HG03520 (cell line): Measurements from ENCODE around the gene CEP68.
"Not testable (repeated sequence)": the region's sequence is repeated elsewhere in the genome, so short reads cannot be mapped to it uniquely, and the experiment has no call there.

Experiments
- ATAC-seq: cut with Tn5 transposase; IDR thresholded peaks from one replicate; pipeline ENCODE4 v1.9.1; 2021; ENCODE audit warnings: mild to moderate bottlenecking, moderate library complexity; ENCODE audit not compliant: unreplicated experiment

CEP68 gene

DNA sequence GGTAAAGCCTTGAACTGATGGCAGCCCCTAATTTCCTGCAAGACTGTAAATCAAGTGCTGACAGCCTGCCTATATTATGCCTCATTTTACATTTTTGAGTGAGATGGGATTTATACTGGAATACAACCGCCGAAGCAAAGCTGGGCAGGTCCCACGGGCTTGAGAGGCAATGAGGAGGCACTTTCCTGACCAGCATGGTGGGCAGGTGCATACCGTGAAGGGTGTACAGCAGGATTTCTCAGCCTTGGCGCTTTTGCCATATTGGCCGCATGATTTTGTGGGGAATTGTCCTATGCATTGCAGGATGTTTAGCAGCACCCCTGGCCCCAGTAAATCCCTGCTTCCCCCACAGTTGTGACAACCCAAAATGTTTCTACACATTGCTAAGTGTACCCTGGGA, 22.8 kb downstream of the CEP68 start:
- ATAC-seq = no peak

DNA sequence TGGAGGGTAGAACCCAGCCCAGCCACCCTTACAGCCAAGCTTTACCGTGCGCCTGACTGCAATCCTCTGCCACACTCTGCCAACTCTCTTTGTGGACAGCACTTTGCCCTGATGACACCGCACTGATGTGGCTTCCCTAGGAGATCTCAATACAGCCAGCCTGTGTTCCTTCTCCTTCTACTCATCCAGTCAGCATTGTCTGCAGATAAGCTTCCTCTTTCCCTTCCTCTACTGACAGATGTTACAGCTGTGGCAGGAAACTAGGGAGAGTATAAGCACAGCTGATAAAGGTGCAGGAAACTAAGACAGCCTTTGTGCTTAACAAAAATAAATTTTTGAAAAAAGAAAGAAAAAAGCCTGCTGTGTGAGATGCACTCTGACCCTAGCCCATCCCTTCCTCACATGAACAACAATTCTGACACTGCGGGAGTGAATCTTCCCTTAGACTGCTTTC, 25.0 kb downstream of the CEP68 start:
- ATAC-seq = no peak

DNA sequence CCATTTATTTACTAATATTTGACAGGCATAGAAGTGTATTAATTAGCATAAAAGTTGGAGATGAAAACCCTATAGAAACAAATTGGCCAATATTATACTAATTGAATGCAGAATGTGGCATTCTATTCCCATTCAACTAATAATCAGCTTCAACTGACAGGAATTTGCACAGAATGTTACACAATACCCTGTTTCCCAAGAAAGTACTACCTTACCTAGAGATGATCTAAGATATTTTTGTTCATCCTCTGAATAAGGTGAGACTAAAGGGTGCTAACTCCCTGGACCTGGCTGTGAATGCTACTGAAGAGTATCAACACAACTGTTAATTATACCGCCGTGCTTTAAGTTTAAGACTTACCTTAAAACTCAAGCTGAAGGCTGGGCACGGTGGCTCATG, 28.9 kb downstream of the CEP68 start:
- ATAC-seq = no peak

DNA sequence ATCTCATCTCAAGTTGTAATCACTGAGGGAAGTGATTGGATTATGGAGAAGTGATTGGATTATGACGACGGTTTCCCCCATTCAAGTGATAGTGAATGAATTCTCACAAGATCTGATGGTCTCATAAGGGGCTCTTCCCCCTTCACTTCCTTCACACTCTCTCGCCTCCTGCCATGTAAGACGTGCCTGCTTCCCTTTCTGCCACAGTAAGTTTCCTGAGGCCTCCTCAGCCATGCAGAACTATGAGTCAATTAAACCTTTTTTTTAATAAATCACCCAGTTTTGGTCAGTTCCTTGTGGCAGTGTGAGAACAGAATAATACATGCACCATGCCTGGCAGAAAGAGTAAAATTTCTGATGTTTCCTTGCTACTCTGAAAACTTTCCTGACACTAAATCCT, 36.6 kb downstream of the CEP68 start:
- no peak for ATAC-seq

DNA sequence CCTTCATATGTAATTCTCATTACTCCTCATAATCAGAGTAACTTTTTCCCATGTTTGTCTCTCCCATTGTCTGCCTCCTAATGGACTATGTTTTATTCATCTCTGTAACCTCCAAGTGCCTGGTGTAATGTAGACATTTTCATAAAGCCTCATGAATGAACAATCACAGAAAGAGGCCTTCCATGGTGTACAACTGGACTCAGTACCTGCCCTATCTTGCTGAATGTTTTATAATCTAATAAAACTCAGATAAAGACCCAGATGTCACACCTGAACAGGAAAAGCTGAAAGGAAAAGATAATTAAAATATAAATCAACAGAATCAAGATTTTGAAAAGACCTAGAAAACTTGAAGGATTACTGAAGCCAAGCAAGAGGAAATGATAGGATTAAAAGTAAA, 37.0 kb downstream of the CEP68 start:
- no peak for ATAC-seq

DNA sequence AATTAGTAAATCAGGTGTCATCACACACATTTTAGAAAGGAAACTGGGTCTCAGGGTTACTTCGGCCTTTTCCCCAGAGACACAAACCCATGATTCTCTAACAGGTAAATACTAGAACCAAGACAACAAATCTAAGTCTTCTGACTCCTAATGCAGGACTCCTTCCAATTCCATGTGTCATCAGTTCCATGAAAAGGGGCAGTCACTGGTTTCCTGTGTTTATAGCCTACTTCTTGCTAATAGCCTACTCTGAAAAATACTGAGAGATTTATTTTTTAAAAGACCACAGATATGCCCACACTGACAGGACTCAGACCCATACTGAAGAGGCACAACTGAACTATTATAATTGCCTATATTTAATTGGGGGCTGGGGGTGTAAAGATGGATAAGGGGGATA, 40.7 kb downstream of the CEP68 start:
- no peak for ATAC-seq

DNA sequence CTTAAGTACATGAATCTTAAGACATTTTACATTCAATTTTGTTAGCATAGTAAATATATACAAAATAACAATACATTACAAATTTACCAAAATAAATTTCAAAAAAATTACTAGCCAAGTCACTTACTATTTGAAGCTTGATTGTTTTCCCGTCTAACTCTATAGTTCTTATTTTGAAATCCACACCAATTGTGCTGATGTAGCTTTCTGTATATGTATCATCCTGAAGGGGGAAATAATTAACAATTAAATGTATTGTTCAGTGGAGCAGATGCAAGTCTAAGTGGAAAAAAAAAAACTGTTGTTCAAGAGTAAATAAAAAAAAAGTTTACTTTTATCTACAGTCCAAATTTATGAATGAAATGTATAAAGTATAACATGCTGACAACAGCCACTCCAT, 41.6 kb downstream of the CEP68 start:
- no peak for ATAC-seq

DNA sequence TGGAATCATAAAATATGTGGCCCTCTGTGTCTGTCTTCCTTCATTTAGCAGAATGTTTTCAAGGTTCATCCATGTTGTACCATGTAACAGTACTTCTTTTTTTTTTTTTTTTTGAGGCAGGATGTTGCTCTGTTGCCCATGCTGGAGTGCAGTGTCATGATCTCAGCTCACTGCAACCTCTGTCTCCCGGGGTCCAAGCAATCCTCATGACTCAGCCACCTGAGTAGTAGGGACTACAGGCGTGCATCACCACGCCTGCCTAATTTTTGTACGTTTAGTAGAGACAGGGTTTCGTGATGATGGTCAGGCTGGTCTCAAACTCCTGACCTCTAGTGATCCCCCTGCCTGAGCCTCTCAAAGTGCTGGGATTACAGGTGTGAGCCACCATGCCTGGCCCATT, 42.5 kb downstream of the CEP68 start:
- no peak for ATAC-seq

DNA sequence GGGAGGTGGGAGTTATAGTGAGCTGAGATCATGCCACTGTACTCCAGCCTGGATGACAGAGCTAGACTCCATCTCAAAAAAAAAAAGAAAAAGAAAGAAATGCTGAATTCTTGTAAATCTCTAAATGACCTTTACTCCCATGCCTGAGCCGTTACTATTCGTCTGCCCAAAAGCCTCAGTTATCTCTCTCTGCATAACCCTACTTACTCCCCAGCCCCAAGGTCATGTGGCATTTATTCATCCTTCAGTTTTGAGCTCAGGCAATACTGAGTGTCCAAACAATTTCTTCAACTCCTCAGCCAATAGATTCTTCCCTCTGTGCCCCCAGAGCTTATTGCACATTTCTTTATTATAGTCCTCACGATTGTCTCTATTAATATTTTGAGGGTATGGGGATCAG, 44.9 kb downstream of the CEP68 start:
- ATAC-seq = no peak

DNA sequence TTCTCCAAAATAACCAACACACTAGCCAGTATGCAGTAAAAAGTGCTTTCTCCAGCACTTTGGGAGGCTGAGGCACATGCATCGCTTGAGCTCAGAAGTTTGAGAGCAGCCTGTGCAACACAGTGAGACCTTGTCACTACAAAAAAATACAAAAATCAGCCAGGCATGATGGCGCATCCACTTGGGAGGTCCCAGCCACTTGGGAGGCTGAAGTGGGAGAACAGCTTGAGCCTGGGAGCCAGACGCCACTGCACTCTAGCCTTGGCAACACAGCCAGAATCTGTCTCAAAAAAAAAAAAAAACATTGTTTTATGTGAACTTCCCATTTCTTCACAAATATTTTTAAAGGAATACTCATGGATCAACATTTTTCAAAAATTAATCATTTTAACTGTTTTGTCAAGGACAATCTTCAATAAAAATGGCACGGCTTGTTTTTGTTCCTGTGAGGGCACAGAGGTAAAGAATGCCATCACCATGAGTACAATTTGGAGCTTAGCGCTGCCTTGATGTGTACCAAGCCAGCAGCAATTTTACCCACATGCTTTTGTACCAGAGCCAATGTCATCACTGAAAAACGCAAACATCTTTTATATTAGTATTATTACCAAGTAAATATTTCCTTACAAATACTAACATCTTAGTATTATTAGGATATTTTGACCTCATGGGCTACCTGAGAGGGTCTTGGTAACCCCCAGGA, 46.9 kb downstream of the CEP68 start:
- no peak for ATAC-seq

DNA sequence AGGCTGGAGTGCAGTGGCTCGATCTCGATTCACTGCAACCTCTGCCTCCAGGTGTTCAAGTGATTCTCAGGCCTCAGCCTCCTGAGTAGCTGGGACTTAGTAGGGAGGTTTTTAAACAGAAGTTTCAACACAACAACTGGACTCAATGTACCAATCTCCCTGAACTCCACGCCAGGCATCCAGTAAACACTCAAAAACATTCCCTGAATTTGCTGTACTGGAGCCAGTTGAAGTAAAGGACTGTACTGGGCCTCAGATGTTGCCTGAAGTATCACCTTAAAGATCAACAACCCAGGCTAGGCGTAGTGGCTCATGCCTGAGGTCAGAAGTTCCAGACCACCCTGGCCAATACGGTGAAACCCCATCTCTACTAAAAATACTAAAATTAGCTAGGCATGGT, 51.3 kb downstream of the CEP68 start:
- no peak for ATAC-seq

DNA sequence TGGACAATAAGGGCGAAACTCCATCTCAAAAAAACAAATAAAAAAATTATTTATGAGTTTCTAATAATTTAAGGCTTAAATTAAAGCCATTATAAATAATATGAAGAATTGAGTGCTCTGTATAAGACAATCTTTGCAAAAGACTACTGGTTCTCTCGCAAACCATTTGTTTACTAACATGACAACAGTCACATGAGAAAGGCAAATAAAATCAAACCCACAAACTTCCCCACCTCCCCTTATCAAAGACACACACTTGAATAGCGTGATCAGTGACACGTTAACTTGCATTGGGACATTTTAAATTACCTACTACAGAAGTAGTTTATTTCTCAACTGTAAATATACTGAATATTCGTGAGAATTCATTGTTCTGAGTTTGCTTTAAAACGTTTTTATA, 52.6 kb downstream of the CEP68 start:
- ATAC-seq = no peak

DNA sequence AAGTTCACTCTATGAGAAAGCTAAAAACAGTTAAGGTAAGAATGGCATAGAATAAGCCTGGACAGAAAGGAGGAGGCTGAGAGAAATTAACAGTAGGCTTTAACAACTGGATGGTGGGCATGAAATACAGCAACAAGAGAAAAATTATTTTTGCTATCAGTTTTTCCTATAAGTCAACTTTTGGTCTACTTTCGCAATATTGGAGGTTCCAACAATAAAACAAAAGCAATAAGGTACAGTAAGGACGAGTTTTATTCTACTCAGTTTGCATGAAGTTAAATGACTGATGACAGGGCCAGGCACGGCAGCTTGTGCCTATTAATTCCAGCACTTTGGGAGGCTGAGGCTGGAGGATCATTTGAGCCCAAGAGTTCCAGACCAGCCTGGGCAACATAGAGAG, 56.4 kb downstream of the CEP68 start:
- no peak for ATAC-seq

DNA sequence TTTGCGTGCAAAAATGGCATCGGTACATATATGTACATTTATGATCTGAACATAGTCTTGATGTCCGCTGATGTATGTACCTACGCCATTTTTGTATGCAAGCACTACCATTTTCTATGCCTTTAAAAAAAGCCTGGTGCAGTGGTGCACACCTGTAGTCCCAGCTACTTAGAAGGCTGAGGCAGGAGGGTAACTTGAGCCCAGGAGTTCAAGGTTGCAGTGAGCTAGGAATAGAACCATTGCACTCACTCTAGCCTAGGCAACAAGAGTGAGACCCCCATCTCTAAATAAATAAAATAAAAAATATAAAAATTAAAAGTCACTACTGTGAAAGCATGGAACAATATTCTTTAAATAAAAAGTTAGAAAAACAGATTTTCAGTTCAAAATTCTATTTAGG, 57.0 kb downstream of the CEP68 start:
- no peak for ATAC-seq

DNA sequence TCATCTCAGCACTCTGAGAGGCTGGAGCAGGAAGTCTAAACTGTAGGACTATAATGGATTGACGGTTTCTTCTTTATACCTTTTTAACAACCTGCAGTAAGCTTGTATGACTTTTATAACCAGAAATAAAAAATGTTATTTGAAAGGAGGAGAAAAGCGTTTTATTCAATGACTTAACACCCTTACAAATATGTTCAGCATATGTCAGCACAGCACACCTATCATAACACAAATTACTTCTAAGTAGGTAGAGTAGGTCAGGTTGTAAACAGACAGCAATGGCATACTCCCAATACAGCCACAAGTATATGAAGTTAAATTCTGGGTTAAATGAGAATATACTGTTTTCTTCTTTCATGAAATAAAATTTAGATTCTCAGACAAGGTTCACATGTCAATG, 57.6 kb downstream of the CEP68 start:
- ATAC-seq = no peak

DNA sequence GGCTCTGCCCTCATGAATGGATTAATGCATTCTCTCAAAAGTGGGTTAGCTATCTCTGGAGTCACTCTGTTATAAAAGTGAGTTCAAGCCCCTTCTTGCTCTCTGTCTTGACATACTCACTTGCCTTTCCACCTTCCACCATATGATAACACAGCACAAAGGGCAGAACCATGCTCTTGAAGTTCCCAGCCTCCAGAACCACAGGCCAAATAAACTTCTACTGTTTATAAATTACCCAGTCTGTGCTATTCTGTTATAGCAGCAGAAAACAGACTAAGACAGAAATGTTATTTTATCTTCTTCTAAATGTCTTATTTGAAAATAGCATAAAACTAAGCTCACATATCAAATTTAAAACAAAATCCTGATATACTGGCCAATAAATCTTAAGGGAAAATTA, 58.7 kb downstream of the CEP68 start:
- no peak for ATAC-seq

DNA sequence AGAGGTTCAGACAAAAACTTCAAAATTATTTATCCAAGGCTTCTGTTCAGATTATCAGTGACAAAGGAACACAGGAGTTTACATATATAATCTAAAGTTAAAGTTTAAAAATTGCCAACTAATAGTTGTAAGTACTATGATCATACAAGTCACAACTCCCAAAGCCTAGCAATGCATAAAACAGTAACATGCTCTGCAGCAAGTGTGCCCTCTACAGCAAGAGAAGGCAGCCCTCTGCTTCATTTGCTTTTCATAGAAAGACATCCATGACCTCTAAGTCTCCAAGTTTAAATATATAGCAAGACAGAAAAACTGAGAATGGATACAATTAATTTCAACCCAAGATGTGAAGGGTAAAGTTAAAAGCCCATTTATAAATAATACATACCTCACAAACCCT, 60.4 kb downstream of the CEP68 start:
- no peak for ATAC-seq

DNA sequence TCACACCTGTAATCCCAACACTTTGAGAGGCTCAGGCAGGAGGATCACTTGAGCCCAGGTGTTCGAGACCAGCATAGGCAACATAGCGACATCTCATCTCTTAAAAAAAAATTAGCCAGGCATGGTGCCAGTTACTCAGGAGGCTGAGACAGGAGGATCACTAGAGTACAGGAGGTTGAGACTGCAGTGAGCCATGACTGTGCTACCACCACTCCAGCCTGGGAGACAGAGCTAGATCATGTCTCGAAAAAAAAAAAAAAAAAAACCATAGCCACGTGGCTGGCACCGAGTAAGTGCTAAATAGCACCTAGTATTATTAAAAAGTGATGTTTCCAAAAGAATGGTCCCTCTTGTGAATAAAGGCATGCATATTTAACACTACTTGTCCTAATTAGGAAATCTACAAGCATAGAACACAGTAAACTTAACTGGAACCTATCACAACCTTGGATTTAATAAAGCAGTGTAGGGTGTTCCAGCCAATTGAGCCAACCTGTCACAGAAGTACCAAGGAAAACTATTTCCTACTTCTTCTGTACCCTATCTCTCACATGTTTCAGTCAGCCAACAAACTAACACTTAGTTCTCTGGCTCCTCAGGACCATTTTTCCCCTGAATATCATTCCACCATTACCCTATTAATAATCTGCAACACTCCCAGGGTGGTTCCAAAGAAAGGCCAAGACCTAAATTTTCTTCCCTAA, 64.9 kb downstream of the CEP68 start:
- ATAC-seq = no peak

DNA sequence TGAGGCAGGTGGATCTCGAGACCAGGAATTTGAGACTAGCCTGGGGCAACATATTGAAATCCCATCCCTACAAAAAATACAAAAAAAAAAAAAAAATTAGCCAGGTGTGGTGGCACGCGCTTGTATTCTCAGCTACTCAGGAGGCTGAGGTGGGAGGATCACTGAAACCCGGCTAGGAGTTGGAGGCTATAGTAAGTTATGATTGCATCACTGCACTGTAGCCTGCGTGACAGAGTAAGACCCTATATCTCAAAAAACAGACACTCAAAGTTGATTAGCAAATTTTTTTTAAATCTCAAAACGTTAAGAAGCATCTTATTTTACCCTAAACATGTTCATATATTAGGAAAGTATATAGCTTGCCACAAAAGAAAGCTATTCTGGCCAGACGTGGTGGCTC, 66.1 kb downstream of the CEP68 start:
- no peak for ATAC-seq

DNA sequence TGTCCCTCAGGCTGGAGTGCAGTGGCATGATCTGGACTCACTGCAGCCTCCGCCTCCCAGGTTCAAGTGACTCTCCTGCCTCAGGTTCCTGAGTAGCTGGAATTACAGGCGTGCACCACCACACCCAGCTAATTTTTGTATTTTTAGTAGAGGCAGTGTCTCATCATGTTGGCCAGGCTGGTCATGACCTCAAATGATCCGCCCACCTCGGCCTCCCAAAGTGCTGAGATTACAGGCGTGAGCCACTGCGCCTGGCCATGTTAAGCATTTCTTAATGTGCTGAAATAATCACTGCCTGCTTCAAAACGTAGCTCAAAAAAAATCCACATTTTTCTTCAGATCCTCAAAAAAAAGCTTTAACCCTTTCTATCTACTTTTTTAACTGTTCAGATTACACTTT, 69.2 kb downstream of the CEP68 start:
- ATAC-seq = not testable (repeated sequence)

DNA sequence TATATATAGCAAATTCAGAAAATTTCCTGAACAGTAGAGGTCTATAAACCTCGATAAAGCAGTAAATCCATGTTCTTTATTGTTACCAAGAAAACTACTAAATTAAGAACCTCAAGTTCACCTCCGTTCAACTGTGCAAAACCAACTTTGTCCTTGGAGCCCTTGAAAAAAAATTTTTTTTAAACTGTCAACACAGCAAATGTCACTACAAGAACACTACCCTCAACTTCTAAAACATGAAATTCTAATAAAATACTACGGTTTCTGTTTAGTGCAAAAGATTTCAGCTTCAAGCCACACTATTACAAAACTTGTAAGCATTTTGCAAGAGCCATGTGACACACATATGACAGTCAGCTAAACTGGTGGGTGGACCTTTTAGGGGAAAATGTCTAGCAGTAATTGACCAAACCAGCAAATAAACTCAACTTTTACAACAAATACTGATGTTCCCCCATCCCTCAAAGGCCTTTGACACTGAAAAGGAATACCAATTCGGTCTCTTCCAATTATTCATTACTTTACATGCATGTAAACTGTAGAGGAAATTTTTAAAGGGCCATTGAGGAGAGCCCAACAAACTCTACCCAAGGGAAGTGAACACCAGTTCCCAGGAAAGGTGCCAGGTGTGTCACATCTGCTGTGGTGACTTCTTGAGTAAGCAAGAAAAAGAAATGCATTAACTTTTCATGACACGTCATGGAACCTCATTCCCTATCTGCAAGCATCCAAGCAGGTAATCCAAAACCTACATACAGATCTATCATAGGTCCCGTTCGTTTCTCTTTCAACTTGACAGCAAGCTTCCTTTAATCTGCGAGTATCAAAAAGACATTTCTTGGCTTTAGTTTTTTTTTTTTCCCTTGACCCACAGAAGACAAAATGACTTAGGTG, 72.3 kb downstream of the CEP68 start:
- no peak for ATAC-seq
